Activated naive CD4-positive, alpha-beta T cell treated with anti-CD3 and anti-CD28 coated beads, Interleukin-2, amount 50 U/mL, for 72 hours (primary cell): ENCODE results near the gene ARHGAP30. TPM values are rescaled to one million over a fixed set of nuclear protein-coding genes. Genes with fewer than 3 reads are reported as not detected.
A peak's percentile ranks its signal among the peaks of the same experiment; 100 is the strongest.

Source experiments
- ATAC-seq, 2 donors: fragments of 150-1000 bp; cut with Tn5 transposase; 2 replicates each; pipeline ENCODE4 v1.10.0; 2021; ENCODE audit warnings: mild to moderate bottlenecking in 2 of 2, moderate library complexity in 2 of 2
- DNase-seq, 2 donors: peaks; one replicate each; pipeline ENCODE4 v3.0.0; 2021 to 2022; ENCODE audit warnings: low spot score in 2 of 2
- H3K27ac Mint-ChIP-seq, 2 donors: one replicate each; pipeline ENCODE4 v1.8.0; 2022; ENCODE audit warnings: mild to moderate bottlenecking in 2 of 2, mixed read lengths in 2 of 2
- H3K36me3 Mint-ChIP-seq, 2 donors: one replicate each; pipeline ENCODE4 v1.8.0; 2022; ENCODE audit warnings: mixed read lengths in 2 of 2
- H3K9me3 Mint-ChIP-seq, 2 donors: one replicate each; pipeline ENCODE4 v1.8.0; 2022; ENCODE audit warnings: mixed read lengths in 2 of 2
- total RNA-seq, 2 donors: library from RNA; stranded (reverse); gene quantifications; one replicate each; pipeline ENCODE4 v1.2.3, GENCODE V29; 2022

The ARHGAP30 gene
- total RNA-seq, 2 donors from 2014 or later: 116 to 180 TPM

GRCh38 chr1:161061419-161061818, 8.3 kb downstream of the ARHGAP30 start:
- Mint-ChIP-seq H3K9me3 (no peaks in the 10 kb centered on the region), H3K27ac (peak overlapping the region in 1 of 2 donors; percentile 77)

GRCh38 chr1:161059293-161059692, 10.4 kb downstream of the ARHGAP30 start:
- Mint-ChIP-seq H3K9me3 (no peaks in the 10 kb centered on the region), H3K36me3 (peaks cover 6 to 36% of the 10 kb centered on the region in 2 donors), H3K27ac (peak overlapping the region in 1 of 2 donors; percentile 81)
- ATAC-seq: no peak
- no peak for DNase-seq

More at GRCh38 chr1:161061419-161061818, 8.3 kb downstream of the ARHGAP30 start:
- DNase-seq (no peak), ATAC-seq (no peak)
- H3K36me3 Mint-ChIP-seq: peaks cover 10 to 41% of the 10 kb centered on the region in 2 donors

- Mint-ChIP-seq H3K27ac (no peak overlapping the region), H3K36me3 (peaks cover 0 to 45% of the 10 kb centered on the region in 2 donors), H3K9me3 (no peaks in the 10 kb centered on the region)
- no peak for ATAC-seq
- no peak for DNase-seq
These were observed 14.9 kb downstream of the ARHGAP30 start for GRCh38 chr1:161054805-161055204.

GRCh38 chr1:161054232-161054631, 15.5 kb downstream of the ARHGAP30 start:
- ATAC-seq: no peak
- no peak for DNase-seq
- no peak overlapping the region for H3K27ac Mint-ChIP-seq
- peaks cover 0 to 45% of the 10 kb centered on the region in 2 donors for H3K36me3 Mint-ChIP-seq
- no peaks in the 10 kb centered on the region for H3K9me3 Mint-ChIP-seq

GRCh38 chr1:161052899-161053298, 16.8 kb downstream of the ARHGAP30 start:
- H3K36me3 Mint-ChIP-seq: peaks cover 0 to 51% of the 10 kb centered on the region in 2 donors
- ATAC-seq: peak in 1 of 2 donors; percentile 33
- DNase-seq: no peak
- no peaks in the 10 kb centered on the region for H3K9me3 Mint-ChIP-seq
- peak overlapping the region; percentile 22 to 62 for H3K27ac Mint-ChIP-seq

- Mint-ChIP-seq H3K36me3 (peaks cover 6 to 53% of the 10 kb centered on the region in 2 donors), H3K27ac (peak overlapping the region in 1 of 2 donors; percentile 73), H3K9me3 (no peaks in the 10 kb centered on the region)
- DNase-seq: no peak
- no peak for ATAC-seq
These were observed 18.5 kb downstream of the ARHGAP30 start for GRCh38 chr1:161051219-161051618.

- DNase-seq (no peak), ATAC-seq (no peak)
- Mint-ChIP-seq H3K27ac (peak overlapping the region; percentile 31 to 52), H3K9me3 (no peaks in the 10 kb centered on the region), H3K36me3 (peaks cover 24 to 67% of the 10 kb centered on the region in 2 donors)
These were observed 20.6 kb downstream of the ARHGAP30 start for GRCh38 chr1:161048949-161049722.

- peak overlapping the region; percentile 90 to 93 for H3K27ac Mint-ChIP-seq
- H3K9me3 Mint-ChIP-seq: no peaks in the 10 kb centered on the region
- ATAC-seq (no peak), DNase-seq (no peak)
- H3K36me3 Mint-ChIP-seq: peaks cover 27 to 59% of the 10 kb centered on the region in 2 donors
These were observed 22.0 kb downstream of the ARHGAP30 start for GRCh38 chr1:161047436-161048420.

GRCh38 chr1:161046605-161047228, 23.0 kb downstream of the ARHGAP30 start:
- ATAC-seq: no peak
- no peak for DNase-seq
- peaks cover 34 to 51% of the 10 kb centered on the region in 2 donors for H3K36me3 Mint-ChIP-seq
- H3K27ac Mint-ChIP-seq: peak overlapping the region; percentile 93 to 99
- H3K9me3 Mint-ChIP-seq: no peaks in the 10 kb centered on the region

- H3K9me3 Mint-ChIP-seq: no peaks in the 10 kb centered on the region
- ATAC-seq (peak; percentile 87 to 89), DNase-seq (peak; percentile 93 to 94)
- H3K27ac Mint-ChIP-seq: peak within 1 kb of the TSS; percentile 93 to 99
- H3K36me3 Mint-ChIP-seq: peaks cover 34 to 51% of the 10 kb centered on the region in 2 donors
These were observed 23.7 kb downstream of the ARHGAP30 start, which contains the start of gene USF1 for GRCh38 chr1:161045736-161046604. Gene USF1 (minus strand): TSS chr1:161045977. CDS start chr1:161043275, 2,702 bp downstream.

- peaks cover 34 to 46% of the 10 kb centered on the region in 2 donors for H3K36me3 Mint-ChIP-seq
- H3K9me3 Mint-ChIP-seq: no peaks in the 10 kb centered on the region
- H3K27ac Mint-ChIP-seq: peak overlapping the region; percentile 93 to 99
- ATAC-seq: peak; percentile 61 to 63
- peak in 1 of 2 donors; percentile 56 for DNase-seq
These were observed 24.6 kb downstream of the ARHGAP30 start for GRCh38 chr1:161044908-161045735.

GRCh38 chr1:161044535-161044907, 25.2 kb downstream of the ARHGAP30 start:
- peak overlapping the region; percentile 93 to 98 for H3K27ac Mint-ChIP-seq
- DNase-seq: no peak
- peaks cover 39 to 44% of the 10 kb centered on the region in 2 donors for H3K36me3 Mint-ChIP-seq
- no peaks in the 10 kb centered on the region for H3K9me3 Mint-ChIP-seq
- ATAC-seq: peak in 1 of 2 donors; percentile 8

- DNase-seq (no peak), ATAC-seq (no peak)
- peak overlapping the region; percentile 90 to 97 for H3K27ac Mint-ChIP-seq
- H3K9me3 Mint-ChIP-seq: no peaks in the 10 kb centered on the region
- peaks cover 11 to 33% of the 10 kb centered on the region in 2 donors for H3K36me3 Mint-ChIP-seq
These were observed 30.1 kb downstream of the ARHGAP30 start for GRCh38 chr1:161039546-161039945.

- ATAC-seq (no peak), DNase-seq (no peak)
- H3K36me3 Mint-ChIP-seq: peaks cover 8 to 29% of the 10 kb centered on the region in 2 donors
- no peaks in the 10 kb centered on the region for H3K9me3 Mint-ChIP-seq
- H3K27ac Mint-ChIP-seq: peak overlapping the region; percentile 90 to 97
These were observed 30.5 kb downstream of the ARHGAP30 start for GRCh38 chr1:161039154-161039545.
